WTC11 (cell line): ENCODE data around the gene TDRD15. TPM values are rescaled to one million over a fixed set of nuclear protein-coding genes. Genes with fewer than 3 reads are reported as not detected.
"Not testable (repeated sequence)": the region's sequence is repeated elsewhere in the genome, so short reads cannot be mapped to it uniquely, and the experiment has no call there.

ENCODE experiments used
- ATAC-seq: fragments of 200-7000 bp; cut with Tn5 transposase; 2 replicates; pipeline ENCODE4 v1.10.0; 2021; ENCODE audit warnings: mild to moderate bottlenecking, moderate library complexity
- CTCF ChIA-PET: fragments of 300-600 bp; sonication (Branson Sonifier 250); formaldehyde crosslinking; loops from one replicate; lab custom pipeline; 2021; ENCODE audit warnings: antibody characterized with exemption; lab: Charles Lee
- POLR2A ChIA-PET: fragments of 350-600 bp; sonication (Branson Sonifier 250); formaldehyde crosslinking; loops from one replicate; lab custom pipeline; 2021; ENCODE audit warnings: antibody characterized with exemption; lab: Charles Lee
- DNase-seq: peaks from one replicate; pipeline ENCODE4 v3.0.0; 2021; ENCODE audit warnings: low spot score
- H3K27ac Mint-ChIP-seq: 2 replicates; pipeline ENCODE4 v1.8.0; 2021; ENCODE audit warnings: mixed read lengths
- H3K27me3 Mint-ChIP-seq: 2 replicates; pipeline ENCODE4 v1.8.0; 2021; ENCODE audit warnings: low read depth, mild to moderate bottlenecking, moderate library complexity, mixed read lengths
- H3K36me3 Mint-ChIP-seq: 2 replicates; pipeline ENCODE4 v1.8.0; 2021; ENCODE audit warnings: mixed read lengths
- H3K4me1 Mint-ChIP-seq: 2 replicates; pipeline ENCODE4 v1.8.0; 2022; ENCODE audit warnings: mixed read lengths
- H3K4me3 Mint-ChIP-seq: 2 replicates; pipeline ENCODE4 v1.8.0; 2021; ENCODE audit warnings: mild to moderate bottlenecking, moderate library complexity, mixed read lengths
- H3K9me3 Mint-ChIP-seq: 2 replicates; pipeline ENCODE4 v1.8.0; 2021; ENCODE audit warnings: mixed read lengths
- CBFB ChIP-seq: sonication (generic); formaldehyde crosslinking; IDR thresholded peaks from 2 replicates; pipeline ENCODE4 v1.8.1; 2022; ENCODE audit warnings: mild to moderate bottlenecking, low read depth, missing genetic modification reagents
- ELF4 ChIP-seq: sonication (generic); formaldehyde crosslinking; IDR thresholded peaks from 2 replicates; pipeline ENCODE4 v1.8.1; 2022; ENCODE audit warnings: low read depth, mild to moderate bottlenecking, moderate library complexity, missing genetic modification reagents
- KAT7 ChIP-seq: sonication (generic); formaldehyde crosslinking; IDR thresholded peaks from 2 replicates; pipeline ENCODE4 v1.8.1; 2023; ENCODE audit warnings: missing genetic modification reagents, mild to moderate bottlenecking, borderline replicate concordance
- NR1H2 ChIP-seq: sonication (generic); formaldehyde crosslinking; IDR thresholded peaks from 2 replicates; pipeline ENCODE4 v1.9.0; 2021; ENCODE audit warnings: mild to moderate bottlenecking, moderate library complexity, missing genetic modification reagents
- RORB ChIP-seq: fragments of 250-450 bp; sonication (Bioruptor Pico); IDR thresholded peaks from 2 replicates; pipeline ENCODE4 v1.9.0; 2021; ENCODE audit warnings: mild to moderate bottlenecking
- SMAD3 ChIP-seq: sonication (generic); formaldehyde crosslinking; IDR thresholded peaks from 2 replicates; pipeline ENCODE4 v1.8.0; 2022; ENCODE audit warnings: missing genetic modification reagents, mild to moderate bottlenecking, borderline replicate concordance
- SOX15 ChIP-seq: fragments of 250-450 bp; sonication (Bioruptor Pico); IDR thresholded peaks from 2 replicates; pipeline ENCODE4 v1.9.0; 2021; ENCODE audit warnings: mild to moderate bottlenecking
- TEAD1 ChIP-seq: sonication (generic); formaldehyde crosslinking; IDR thresholded peaks from 2 replicates; pipeline ENCODE4 v1.8.0; 2022; ENCODE audit warnings: mild to moderate bottlenecking, missing genetic modification reagents
- ZNF671 ChIP-seq: fragments of 250-450 bp; sonication (Bioruptor Pico); IDR thresholded peaks from 2 replicates; pipeline ENCODE4 v1.8.0; 2021; ENCODE audit warnings: mild to moderate bottlenecking
- total RNA-seq: library from RNA; stranded (reverse); gene quantifications from 3 replicates; pipeline ENCODE4 v1.2.3, GENCODE V29; 2021
- TF ChIP-seq, protein P1 (sequence below): sonication (generic); formaldehyde crosslinking; IDR thresholded peaks from 2 replicates; pipeline ENCODE4 v1.8.1; 2022; ENCODE audit warnings: low read depth, missing genetic modification reagents, borderline replicate concordance
- TF ChIP-seq, protein P2 (sequence below): sonication (generic); formaldehyde crosslinking; IDR thresholded peaks from 2 replicates; pipeline ENCODE4 v1.8.1; 2023; ENCODE audit warnings: mild to moderate bottlenecking, missing genetic modification reagents, moderate library complexity
- TF ChIP-seq, protein P3 (sequence below): sonication (generic); formaldehyde crosslinking; IDR thresholded peaks from 2 replicates; pipeline ENCODE4 v1.8.1; 2022; ENCODE audit warnings: mild to moderate bottlenecking, moderate library complexity, missing genetic modification reagents
- TF ChIP-seq, protein P4 (sequence below): fragments of 250-450 bp; sonication (Bioruptor Pico); IDR thresholded peaks from 2 replicates; pipeline ENCODE4 v1.9.0; 2021; ENCODE audit warnings: mild to moderate bottlenecking
- TF ChIP-seq, protein P5 (sequence below): sonication (generic); formaldehyde crosslinking; IDR thresholded peaks from 2 replicates; pipeline ENCODE4 v1.8.0; 2023; ENCODE audit warnings: missing genetic modification reagents
- TF ChIP-seq, protein P6 (sequence below): sonication (generic); formaldehyde crosslinking; IDR thresholded peaks from 2 replicates; pipeline ENCODE4 v1.8.0; 2023; ENCODE audit warnings: mild to moderate bottlenecking, missing genetic modification reagents

TDRD15 gene
- total RNA-seq, 1 experiment from 2014 or later, result not detected

DNA sequence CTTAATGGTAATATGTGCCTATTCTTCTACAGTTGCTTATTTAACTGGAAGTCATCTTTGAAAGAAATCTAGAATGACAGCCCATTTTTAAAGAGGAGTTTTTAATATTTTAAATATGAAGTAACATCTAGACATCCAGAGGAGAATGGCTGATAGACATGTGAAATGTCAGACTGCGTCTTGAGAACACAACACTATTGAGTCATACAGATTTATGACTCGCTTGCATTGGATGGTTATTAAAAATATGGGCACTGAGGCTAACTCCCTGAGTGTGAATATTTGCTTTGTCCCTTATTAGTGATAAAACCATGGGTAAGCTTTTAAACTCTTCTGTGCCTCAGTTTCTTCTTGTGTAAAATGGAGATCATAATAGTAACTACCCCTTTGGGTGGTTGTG lies 22.9 kb downstream of the TDRD15 start:
- Mint-ChIP-seq H3K27me3 (no peaks in the 10 kb centered on the region), H3K9me3 (0 out of 2 replicates have a peak, but pooled peaks cover 4% of the 10 kb centered on the region), H3K27ac (no peak overlapping the region), H3K4me3 (no peak overlapping the region), H3K4me1 (no peaks in the 10 kb centered on the region), H3K36me3 (no peaks in the 10 kb centered on the region)
- POLR2A ChIA-PET, result no interaction called here
- no peak for ATAC-seq
- CTCF ChIA-PET, result no interaction called here
- no peak for TF ChIP-seq KAT7 (CRISPR knock-in tag)
- TF ChIP-seq, protein P1, sequence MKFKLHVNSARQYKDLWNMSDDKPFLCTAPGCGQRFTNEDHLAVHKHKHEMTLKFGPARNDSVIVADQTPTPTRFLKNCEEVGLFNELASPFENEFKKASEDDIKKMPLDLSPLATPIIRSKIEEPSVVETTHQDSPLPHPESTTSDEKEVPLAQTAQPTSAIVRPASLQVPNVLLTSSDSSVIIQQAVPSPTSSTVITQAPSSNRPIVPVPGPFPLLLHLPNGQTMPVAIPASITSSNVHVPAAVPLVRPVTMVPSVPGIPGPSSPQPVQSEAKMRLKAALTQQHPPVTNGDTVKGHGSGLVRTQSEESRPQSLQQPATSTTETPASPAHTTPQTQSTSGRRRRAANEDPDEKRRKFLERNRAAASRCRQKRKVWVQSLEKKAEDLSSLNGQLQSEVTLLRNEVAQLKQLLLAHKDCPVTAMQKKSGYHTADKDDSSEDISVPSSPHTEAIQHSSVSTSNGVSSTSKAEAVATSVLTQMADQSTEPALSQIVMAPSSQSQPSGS, result no peak
- TF ChIP-seq SOX15 (CRISPR knock-in tag), result no peak
- no peak for TF ChIP-seq CBFB (CRISPR knock-in tag)
- TF ChIP-seq, protein P2, sequence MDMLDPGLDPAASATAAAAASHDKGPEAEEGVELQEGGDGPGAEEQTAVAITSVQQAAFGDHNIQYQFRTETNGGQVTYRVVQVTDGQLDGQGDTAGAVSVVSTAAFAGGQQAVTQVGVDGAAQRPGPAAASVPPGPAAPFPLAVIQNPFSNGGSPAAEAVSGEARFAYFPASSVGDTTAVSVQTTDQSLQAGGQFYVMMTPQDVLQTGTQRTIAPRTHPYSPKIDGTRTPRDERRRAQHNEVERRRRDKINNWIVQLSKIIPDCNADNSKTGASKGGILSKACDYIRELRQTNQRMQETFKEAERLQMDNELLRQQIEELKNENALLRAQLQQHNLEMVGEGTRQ (CRISPR knock-in tag), result no peak
- TF ChIP-seq, protein P3, sequence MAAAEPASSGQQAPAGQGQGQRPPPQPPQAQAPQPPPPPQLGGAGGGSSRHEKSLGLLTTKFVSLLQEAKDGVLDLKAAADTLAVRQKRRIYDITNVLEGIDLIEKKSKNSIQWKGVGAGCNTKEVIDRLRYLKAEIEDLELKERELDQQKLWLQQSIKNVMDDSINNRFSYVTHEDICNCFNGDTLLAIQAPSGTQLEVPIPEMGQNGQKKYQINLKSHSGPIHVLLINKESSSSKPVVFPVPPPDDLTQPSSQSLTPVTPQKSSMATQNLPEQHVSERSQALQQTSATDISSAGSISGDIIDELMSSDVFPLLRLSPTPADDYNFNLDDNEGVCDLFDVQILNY, result no peak
- TF ChIP-seq TEAD1 (CRISPR knock-in tag), result no peak
- TF ChIP-seq NR1H2 (CRISPR knock-in tag), result no peak
- TF ChIP-seq ZNF671 (CRISPR knock-in tag), result no peak
- DNase-seq, result no peak

DNA sequence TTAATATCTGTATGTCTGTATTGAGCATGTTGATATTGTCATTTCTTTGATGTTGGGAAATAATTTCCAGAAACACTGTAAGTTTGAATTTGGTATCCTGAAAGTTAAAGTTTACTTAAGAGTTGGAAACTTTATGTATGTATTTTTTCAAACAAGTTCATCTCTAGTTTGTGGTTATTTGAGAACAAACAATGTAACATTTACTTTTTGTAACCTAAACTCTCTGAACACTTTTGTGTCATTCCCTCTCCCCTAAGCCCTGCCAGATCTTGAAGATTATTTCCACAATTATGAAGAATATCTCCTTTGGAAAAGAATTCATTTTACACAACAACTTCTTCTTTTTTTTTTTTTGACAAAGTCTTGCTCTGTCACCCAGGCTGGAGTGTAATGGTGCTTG lies 24.9 kb downstream of the TDRD15 start:
- CTCF ChIA-PET, result no interaction called here
- H3K36me3 Mint-ChIP-seq, result no peaks in the 10 kb centered on the region
- H3K4me1 Mint-ChIP-seq, result no peaks in the 10 kb centered on the region
- H3K27me3 Mint-ChIP-seq, result no peaks in the 10 kb centered on the region
- DNase-seq (no peak), ATAC-seq (no peak)
- 0 out of 2 replicates have a peak, but pooled peaks cover 4% of the 10 kb centered on the region for H3K9me3 Mint-ChIP-seq
- TF ChIP-seq, protein P4, sequence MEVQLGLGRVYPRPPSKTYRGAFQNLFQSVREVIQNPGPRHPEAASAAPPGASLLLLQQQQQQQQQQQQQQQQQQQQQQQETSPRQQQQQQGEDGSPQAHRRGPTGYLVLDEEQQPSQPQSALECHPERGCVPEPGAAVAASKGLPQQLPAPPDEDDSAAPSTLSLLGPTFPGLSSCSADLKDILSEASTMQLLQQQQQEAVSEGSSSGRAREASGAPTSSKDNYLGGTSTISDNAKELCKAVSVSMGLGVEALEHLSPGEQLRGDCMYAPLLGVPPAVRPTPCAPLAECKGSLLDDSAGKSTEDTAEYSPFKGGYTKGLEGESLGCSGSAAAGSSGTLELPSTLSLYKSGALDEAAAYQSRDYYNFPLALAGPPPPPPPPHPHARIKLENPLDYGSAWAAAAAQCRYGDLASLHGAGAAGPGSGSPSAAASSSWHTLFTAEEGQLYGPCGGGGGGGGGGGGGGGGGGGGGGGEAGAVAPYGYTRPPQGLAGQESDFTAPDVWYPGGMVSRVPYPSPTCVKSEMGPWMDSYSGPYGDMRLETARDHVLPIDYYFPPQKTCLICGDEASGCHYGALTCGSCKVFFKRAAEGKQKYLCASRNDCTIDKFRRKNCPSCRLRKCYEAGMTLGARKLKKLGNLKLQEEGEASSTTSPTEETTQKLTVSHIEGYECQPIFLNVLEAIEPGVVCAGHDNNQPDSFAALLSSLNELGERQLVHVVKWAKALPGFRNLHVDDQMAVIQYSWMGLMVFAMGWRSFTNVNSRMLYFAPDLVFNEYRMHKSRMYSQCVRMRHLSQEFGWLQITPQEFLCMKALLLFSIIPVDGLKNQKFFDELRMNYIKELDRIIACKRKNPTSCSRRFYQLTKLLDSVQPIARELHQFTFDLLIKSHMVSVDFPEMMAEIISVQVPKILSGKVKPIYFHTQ (CRISPR knock-in tag), result no peak
- TF ChIP-seq, protein P5, sequence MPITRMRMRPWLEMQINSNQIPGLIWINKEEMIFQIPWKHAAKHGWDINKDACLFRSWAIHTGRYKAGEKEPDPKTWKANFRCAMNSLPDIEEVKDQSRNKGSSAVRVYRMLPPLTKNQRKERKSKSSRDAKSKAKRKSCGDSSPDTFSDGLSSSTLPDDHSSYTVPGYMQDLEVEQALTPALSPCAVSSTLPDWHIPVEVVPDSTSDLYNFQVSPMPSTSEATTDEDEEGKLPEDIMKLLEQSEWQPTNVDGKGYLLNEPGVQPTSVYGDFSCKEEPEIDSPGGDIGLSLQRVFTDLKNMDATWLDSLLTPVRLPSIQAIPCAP, result no peak
- TF ChIP-seq RORB, result no peak
- TF ChIP-seq, protein P6, sequence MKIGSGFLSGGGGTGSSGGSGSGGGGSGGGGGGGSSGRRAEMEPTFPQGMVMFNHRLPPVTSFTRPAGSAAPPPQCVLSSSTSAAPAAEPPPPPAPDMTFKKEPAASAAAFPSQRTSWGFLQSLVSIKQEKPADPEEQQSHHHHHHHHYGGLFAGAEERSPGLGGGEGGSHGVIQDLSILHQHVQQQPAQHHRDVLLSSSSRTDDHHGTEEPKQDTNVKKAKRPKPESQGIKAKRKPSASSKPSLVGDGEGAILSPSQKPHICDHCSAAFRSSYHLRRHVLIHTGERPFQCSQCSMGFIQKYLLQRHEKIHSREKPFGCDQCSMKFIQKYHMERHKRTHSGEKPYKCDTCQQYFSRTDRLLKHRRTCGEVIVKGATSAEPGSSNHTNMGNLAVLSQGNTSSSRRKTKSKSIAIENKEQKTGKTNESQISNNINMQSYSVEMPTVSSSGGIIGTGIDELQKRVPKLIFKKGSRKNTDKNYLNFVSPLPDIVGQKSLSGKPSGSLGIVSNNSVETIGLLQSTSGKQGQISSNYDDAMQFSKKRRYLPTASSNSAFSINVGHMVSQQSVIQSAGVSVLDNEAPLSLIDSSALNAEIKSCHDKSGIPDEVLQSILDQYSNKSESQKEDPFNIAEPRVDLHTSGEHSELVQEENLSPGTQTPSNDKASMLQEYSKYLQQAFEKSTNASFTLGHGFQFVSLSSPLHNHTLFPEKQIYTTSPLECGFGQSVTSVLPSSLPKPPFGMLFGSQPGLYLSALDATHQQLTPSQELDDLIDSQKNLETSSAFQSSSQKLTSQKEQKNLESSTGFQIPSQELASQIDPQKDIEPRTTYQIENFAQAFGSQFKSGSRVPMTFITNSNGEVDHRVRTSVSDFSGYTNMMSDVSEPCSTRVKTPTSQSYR (CRISPR knock-in tag), result no peak
- no peak for TF ChIP-seq SMAD3 (CRISPR knock-in tag)
- TF ChIP-seq ELF4 (CRISPR knock-in tag), result no peak
- no peak overlapping the region for H3K4me3 Mint-ChIP-seq
- POLR2A ChIA-PET, result no interaction called here
- no peak overlapping the region for H3K27ac Mint-ChIP-seq

DNA sequence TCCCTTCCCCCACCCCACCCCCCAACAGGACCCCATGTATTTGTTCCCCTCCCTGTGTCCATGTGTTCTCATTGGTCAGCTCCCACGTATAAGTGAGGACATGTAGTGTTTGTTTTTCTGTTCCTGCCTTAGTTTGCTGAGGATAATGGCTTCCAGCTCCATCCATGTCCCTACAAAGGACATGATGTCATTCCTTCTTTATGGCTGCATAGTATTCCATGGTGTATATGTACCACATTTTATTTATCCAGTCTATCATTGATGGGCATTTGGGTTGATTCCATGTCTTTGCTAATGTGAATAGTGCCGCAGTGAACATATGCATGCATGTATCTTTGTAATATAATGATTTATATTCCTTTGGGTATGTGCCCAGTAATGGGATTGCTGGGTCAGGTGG lies 27.5 kb downstream of the TDRD15 start:
- DNase-seq, POLR2A ChIA-PET, H3K36me3 Mint-ChIP-seq, ATAC-seq, H3K4me3 Mint-ChIP-seq, H3K27ac Mint-ChIP-seq, H3K9me3 Mint-ChIP-seq, H3K27me3 Mint-ChIP-seq, CTCF ChIA-PET, H3K4me1 Mint-ChIP-seq: not testable (repeated sequence)
